GM18858 (cell line): Measurements from ENCODE around the gene SPATA22.
"Not testable (repeated sequence)": the region's sequence is repeated elsewhere in the genome, so short reads cannot be mapped to it uniquely, and the experiment has no call there.

Experiments used
- ATAC-seq: cut with Tn5 transposase; IDR thresholded peaks from one replicate; pipeline ENCODE4 v1.9.1; 2021; ENCODE audit not compliant: unreplicated experiment

The SPATA22 gene

DNA sequence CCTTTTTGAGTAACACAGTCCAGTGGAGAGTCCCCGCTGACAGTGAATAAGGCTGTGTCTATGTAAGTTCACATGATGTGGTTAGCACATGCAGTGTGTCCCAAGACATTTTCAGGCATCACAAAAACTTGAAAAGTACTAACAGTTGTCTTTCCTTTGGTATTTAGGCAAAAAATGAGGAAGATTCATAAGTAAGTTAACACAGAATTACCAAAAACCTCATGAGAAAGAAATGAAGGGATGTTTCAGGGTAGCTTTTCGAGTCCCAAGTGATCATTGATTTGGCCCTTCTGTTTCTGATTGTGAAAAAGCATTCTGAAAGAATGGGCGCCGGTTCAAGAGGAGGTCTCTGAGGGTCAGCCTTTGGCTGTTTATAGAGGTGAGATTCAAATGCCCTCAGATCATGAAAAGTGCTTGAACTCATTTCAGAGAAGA, 3.6 kb upstream of the SPATA22 start:
- no peak for ATAC-seq

DNA sequence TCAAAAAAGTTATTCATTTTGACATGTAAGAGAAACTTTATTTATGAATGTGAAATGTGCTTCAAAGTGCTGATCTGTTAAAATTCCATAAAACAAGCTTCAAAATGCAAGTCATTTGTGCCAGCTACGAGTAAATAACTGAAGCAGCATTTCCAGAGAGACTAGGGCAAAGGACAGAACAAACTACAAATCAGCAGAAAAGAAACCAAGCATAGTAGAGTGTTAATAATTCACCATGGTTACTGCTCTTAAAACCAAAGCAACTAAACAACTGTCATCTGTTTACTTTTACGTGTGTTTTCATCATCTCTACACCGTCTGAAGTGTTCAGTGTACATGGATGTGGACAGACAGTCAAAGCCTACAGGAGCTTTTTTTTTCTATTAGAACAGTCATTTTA, 2.6 kb upstream of the SPATA22 start:
- no peak for ATAC-seq

DNA sequence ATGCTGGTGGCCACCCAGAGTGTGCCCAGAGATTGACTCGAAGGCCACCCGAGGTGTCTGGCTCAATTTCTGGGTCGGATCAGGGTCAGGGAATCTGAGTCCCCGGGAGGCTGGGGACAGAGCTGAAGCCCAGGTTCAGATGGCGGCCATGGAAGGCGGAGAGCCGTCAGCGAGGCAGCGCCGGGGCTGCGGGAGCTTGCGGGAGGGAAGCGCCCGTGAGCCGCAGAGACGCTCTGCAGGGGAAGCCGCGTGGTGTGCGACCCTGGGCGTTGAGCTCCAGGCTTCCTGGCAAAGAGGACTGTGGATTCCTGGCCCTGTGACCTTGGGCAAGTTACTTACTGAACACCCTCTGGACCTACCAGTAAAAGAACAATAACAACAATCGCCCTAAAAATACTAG, 518 bp upstream of the SPATA22 start:
- ATAC-seq, result no peak

DNA sequence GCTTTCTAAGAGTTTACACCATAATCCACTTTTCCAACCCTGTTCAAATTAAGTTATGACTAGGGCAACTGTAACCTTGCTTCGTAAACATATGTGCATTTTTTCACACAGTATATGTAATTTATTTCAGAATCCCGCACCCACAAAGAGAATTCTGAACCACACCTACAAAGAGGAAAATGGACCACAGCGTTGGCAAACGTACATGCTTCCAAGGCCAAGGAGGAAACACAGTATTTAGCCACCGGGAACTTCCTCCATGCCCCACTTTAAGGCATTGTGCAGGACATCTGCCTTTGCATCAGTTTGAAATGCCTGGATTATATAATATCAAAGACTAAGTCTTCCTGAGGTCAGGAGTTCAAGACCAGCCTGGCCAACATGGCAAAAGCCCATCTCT, 2.1 kb downstream of the SPATA22 start:
- no peak for ATAC-seq

DNA sequence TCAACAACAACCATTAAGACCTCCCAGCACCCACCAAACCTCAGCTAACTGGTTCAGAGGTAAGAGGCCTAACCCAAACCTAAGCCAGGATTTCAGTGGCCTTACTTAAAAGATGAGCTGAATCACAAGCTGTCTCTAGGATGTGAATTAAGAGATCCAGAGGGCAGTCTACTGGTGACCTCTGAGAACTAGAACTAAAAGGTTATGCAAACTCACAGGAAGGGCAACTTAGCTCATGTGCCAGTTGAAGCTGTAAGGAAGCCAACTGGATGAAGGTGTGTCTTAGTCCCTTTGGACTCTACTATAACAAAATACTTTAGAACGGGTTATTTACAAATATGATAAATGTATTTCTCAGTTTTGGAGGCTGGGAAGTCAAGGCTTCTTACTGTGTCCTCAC, 5.3 kb downstream of the SPATA22 start:
- not testable (repeated sequence) for ATAC-seq

DNA sequence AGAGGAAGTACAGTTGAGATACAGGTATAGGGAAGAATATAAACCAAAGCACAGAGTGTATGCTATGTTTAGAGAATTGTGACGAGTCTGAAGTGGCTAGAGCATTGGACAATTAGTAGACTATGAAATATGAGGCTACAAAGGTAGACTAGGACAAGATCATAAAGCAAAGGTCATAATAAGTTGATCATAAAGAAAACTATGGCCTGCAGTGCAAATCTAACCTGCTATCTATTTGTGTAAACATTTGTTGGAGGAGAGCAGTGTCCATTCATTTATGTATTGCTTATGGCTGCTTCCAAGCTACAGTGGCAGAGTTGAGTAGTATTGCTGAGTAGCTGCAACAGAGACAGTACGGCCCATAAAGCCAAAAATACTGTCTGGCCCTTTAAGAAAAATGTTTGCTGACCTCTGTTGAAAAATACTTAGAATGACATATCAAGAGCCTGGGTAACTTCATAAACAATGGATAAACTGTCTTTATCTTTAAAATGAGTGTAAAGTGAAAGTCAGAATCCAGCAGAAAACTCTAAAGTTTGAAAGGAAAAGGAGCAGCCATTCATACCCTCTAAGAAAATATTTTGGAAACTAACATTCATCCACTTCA, 23.5 kb downstream of the SPATA22 start:
- ATAC-seq, result no peak

DNA sequence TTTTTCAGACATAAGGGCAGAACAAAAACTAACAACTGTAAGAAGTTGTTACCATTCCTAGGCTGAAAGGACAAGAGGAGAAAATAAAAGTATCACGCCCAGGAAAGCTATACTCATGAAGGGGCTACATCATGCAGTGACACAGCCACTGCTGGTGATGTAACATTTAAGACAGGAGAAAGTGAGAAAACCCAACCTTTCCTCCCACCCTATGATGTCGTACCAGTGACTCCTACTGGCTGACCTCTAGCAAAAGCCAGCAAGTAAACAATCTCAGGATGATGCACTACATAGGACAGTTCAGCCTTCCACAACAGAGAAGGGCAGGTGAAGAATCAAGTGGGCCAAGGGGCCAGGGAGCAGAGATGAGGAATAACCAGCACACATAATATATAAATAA, 24.0 kb downstream of the SPATA22 start:
- no peak for ATAC-seq

DNA sequence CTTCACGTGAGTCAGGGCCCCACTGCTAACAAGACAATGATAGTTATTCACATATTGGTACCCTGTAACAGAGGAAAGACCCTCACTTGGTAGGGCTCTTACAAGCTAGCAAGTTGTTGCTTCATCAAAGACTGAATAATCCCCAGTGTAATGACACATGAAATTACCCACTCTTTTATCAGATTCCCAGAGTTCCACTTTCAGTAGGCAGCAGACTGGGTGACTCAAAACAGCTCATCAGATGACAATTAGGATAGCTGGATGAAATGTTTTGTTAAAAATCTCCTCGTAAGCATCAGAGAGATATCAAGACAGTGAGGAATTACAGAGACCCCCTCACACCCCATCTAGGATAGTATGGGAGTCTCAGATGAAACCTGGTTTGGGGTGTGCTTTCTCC, 31.2 kb downstream of the SPATA22 start:
- ATAC-seq, result no peak

DNA sequence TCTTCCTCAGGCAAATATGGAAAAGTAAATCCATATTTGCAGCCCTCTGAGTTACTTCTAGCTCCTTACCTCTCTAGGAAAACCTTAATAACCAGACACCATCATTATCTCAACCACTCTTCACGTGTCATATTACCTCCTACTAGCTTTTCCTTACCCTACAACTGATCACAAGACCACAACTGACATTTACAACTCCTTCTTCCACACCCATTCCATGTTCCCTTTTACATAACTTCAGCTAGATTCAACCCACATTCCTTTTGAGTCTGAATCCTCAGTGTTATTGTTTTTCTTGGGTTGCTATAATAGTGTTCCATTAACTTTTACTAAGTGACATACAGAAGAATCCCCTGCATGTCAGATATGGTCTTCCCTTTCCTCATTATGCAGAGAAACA, 33.3 kb downstream of the SPATA22 start:
- ATAC-seq, result no peak

DNA sequence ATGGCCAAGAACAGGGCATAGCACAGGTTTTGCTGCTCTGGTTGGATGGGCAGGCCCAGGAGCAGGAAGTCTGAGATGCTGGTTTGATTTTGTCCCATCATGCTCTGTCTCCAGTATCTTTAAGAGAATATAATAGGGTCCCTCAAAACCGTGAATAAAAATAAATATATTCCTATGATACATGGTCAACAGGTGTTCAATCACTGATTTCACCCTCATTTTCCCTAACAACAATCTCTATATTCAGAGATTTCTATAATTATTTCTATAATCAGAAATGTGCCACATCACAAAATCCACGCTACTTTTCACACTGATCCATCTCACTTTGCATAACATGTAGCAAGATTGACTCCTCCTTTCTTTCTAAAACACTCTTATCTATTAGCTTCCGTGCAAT, 37.9 kb downstream of the SPATA22 start, which contains the start of gene OR1E2:
Gene OR1E2 (minus strand): TSS at position 101 of the 400 bp plus-strand sequence. CDS start 0 bp downstream, at position 101.
- no peak for ATAC-seq

DNA sequence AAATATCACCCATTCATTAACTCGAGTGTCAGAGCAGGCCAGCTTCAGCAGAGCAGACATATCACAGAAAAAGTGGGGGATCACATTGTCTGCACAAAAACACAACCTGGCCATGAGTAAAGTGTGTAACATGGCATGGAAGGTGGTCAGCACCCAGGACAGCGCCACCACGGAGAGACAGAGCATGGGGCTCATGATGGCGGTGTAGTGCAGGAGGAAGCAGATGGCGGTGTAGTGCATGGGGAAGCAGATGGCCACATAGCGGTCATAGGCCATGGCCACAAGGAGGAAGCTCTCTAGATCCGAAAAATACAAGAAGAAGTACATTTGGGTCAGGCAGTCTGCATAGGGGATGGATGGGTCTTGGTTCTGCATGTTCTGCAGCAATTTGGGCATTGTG, 38.4 kb downstream of the SPATA22 start:
- not testable (repeated sequence) for ATAC-seq

DNA sequence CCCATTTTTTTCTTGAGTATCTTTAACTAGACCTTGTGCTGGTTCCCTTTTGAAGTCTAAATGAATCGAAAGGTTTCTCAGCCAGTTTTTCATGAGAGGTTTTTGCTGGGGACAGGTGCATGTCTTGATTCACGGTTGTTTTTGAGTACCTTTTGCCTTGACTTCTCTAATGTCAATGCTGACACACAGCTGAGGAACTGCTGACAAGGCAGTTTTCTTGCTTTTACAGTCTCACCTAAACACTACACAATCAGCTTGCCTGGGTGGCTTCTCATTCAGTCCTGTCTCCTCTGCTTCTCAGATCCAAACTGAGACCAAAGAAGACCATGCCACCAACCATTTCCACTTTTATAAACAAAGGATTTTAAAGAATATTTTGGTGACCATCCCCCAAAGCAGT, 53.4 kb downstream of the SPATA22 start:
- ATAC-seq, result no peak

DNA sequence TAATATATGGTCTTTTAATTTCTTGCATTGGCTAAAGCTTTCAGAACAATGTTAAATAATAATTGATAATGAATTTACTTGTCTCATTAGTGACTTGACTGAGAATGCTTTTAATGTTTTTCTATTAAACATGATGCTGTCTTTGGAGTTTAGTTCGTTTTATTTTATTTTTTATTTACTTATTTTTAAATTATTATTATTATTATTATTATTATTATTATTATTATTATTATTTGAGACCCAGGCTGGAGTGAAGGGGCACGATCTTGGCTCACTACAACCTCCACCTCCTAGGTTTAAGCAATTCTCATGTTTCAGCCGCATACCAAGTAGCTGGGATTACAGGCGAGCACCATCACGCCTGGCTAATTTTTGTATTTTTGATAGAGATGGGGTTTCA, 56.0 kb downstream of the SPATA22 start:
- ATAC-seq, result no peak

DNA sequence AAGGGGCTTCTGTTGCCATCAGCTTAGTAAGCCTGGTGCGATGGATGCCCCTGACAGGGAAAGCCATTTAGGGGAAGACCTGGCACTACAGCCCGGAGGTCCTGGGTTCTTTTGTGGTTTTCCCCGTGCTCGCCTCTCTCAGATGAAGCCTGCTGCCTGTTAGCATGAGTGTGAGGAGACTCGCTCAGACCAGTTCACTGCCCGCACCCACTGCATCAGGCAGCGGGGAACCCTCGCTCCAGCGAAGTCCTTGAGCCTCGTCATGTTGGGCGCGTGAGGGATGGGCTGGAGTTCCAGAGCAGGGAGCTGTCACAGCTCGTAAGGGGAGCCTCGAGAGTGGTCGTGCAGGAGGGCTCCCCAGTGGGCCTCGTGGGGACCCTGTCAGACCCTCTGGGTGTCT, 59.4 kb downstream of the SPATA22 start:
- not testable (repeated sequence) for ATAC-seq

DNA sequence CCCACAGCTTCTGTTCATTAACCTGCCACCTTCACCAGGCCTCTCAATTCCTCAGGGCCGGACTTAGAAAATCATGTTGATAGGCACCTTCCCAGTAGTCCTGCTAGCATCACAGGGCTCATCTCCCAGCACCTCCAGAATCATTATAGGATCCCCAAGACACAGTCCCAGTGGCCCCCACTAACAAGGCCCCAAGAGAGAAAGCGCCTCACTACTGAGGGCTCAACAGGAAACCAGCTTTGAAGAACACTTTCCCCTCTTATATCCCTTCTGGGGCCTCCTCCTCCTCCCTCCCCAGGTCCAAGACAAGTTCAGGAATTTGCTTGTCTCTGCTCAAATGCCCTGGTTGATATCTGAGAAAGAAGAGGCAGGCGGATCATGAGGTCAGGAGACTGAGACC, 60.5 kb downstream of the SPATA22 start, which contains the start of gene OR3A3:
Gene OR3A3 (plus strand): TSS at position 301 of the 400 bp plus-strand sequence.
- ATAC-seq, result no peak

DNA sequence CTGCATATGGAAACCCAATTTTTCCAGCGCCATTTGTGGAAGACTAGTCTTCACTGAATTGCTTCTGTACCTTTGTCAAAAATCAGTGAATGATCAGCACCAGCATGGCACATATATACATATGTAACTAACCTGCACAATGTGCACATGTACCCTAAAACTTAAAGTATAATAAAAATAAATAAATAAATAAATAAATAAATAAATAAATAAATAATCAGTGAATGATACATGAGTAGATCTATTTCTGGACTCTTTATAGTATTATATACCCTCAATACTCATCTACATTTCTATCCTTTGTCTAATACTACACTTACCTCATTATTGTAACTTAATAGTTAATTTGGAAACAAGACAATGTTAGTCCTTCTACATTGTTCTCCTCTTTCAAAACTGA, 67.8 kb downstream of the SPATA22 start:
- not testable (repeated sequence) for ATAC-seq

DNA sequence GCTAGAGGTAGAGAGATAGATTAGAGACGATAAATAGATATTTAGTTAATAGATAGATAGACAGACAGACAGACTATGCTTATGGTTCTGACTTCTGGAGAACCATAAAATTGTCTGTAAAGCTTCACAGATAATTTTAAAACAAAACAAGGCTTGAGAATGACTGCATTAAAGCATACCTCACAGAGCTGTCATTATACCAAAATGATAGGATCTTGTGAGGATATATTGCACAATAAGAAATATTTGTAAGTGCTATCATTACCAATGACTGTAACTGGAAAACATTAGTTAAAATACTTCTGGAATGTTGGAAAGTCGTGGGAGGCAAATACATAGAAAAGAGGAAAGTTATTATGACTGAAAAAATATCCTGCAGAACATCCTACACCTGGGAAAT, 69.8 kb downstream of the SPATA22 start:
- ATAC-seq, result no peak

DNA sequence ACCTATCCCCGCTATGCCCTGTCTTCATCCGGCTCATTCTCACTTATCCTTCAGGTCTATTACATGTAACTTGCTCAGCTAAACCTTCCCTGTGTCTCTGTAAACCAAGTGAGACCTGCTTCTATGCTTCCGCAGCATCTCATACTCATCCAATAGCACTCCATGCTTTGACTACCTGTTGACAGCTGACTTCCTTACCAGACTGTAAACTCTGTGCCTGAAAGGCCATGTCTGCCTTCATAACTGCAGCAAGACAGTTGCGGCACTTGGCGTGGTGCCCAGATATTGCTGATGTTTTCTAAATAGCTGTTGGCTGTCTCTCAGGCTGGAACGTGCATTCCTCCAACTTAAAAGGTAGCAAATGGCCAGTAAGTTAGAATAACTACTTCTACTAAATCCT, 71.6 kb downstream of the SPATA22 start:
- ATAC-seq, result no peak

DNA sequence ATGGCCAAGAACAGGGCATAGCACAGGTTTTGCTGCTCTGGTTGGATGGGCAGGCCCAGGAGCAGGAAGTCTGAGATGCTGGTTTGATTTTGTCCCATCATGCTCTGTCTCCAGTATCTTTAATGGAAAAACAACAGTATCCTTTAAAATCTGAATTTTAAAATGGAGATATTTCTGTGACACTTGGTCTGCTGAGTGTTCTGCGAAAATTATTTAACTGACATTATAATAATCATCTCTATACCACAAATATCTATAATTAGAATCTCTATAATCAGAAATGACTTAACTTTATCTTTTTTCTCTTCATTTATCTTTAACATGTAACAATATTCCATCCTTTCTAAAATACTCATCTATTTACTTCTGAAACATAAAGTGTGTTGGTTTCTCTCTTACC, 73.3 kb downstream of the SPATA22 start, which contains the start of gene OR1E1:
Gene OR1E1 (minus strand): TSS at position 101 of the 400 bp plus-strand sequence. CDS start 0 bp downstream, at position 101.
- no peak for ATAC-seq

DNA sequence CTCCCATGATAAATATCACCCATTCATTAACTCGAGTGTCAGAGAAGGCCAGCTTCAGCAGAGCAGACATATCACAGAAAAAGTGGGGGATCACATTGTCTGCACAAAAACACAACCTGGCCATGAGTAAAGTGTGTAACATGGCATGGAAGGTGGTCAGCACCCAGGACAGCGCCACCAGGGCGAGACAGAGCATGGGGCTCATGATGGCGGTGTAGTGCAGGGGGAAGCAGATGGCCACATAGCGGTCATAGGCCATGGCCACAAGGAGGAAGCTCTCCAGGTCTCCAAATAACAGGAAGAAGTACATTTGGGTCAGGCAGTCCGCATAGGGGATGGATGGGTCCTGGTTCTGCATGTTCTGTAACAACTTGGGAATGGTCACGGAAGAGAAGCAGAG, 73.8 kb downstream of the SPATA22 start:
- ATAC-seq, result not testable (repeated sequence)
